Stimulated activated CD4-positive, alpha-beta T cell treated with anti-CD3 and anti-CD28 coated beads, Interleukin-15, amount 100 ng/mL, for 24 hours (primary cell): Measurements from ENCODE around the gene PIF1.
"Not testable (repeated sequence)": the region's sequence is repeated elsewhere in the genome, so short reads cannot be mapped to it uniquely, and the experiment has no call there.

Experiments
- DNase-seq: peaks from one replicate; pipeline ENCODE4 v3.0.0-alpha.2; 2020

Gene PIF1

GRCh38 chr15:64847448-64847847 lies 22.0 kb upstream of the PIF1 start:
- DNase-seq, result no peak

DNA sequence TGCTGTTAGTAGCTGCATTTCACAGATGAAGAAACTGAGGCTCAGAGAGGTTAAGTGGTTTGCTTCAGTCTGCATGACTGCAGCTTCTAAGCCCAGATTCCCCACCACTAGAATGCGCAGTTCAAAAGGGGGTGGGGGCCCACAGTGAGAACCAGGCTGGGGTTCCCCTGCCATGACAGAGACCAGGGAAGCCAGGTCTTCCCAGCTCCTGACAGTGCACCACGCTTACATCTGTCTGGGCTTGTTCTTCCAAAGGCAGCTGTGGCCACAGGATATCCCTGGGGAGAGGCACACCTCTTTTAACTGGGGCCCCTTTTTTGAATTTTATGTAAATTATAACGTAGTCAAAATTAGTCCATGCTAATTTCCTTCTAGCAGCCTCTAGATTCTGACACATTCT lies 21.6 kb upstream of the PIF1 start:
- no peak for DNase-seq

DNA sequence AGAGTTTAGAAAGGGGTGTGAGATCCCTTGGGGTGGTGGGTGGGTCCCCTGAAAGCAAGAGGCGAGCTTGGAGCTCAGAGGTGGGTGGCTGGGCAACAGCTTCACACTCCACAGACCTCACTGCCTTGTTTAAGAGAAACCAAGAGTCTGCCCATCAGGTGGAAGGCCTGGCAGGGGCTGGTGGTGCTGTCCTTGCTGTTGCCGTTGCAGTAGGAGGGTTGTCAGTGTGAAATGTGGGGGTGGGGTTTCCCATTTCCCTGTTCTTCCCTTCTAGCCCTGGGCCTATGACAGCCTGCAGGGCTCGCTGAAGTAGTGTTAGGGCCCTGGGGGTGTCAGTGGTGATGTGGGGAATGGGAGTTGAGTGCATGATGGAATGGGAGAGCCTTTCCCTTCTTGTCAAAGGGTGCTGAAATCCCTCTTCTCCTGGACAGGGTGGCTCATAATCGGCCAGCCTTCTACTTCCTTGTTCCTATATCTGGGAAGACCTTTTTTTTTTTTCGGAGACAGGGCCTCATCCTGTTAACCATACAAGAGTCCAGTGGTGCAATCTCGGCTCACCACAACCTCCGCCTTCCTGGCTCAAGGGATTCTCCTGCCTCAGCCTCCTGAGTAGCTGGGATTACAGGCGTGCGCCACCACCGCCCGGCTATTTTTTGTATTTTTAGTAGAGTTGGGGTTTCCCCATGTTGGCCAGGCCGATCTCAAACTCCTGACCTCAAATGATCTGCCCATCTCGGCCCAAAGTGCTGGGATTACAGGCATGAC lies 20.6 kb upstream of the PIF1 start:
- no peak for DNase-seq

DNA sequence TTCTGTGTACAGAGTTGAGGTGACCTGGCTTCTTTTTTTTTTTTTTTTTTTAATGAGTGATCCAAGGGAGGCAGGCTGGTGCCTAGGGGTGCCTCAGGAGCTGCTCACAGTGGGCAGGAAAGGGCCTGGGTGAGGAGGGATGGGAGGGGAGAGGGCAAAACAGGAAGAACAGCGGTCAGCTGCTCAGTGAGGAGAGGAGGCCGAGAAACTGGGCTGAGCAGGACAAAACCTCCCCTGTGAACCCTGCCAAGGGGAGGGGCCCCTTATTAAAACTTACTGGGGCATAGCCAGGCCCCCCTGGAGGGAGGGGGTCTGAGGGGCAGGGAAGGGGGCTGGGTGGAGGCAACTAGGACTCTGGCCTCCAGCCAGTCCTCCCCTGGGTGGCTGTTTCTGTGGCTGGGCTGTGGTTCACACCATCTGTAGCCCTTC lies 19.8 kb upstream of the PIF1 start:
- no peak for DNase-seq

DNA sequence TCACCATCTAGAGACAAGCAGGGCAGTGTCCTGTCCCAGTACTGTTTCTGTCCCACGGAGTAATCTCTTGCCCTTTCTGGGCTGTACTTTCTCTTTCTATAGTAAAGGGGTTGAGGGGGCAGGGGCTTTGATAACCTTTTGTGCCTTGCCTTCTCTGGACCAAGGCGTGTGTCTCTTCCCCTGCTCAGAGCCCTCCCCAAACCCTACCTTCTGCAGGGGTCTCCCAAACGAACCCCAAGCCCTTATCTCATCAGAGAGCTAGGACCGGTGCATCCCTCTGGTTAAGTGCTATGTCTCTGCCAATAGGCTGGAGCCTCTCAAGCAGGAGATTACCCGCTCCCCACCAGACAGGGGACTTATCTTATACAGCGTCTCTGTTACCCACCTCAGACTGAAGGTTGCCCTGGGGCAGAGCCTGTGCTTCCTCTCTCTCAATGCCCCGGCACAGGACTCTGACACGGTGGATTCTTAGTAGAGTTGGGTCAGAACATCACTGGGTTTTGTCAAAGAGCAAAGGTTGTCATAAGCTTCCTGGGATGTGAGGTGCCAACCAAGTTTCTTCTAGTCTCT lies 19.2 kb upstream of the PIF1 start:
- DNase-seq, result no peak

GRCh38 chr15:64843991-64844390 lies 18.5 kb upstream of the PIF1 start:
- DNase-seq, result no peak

- no peak for DNase-seq
These were observed 17.6 kb upstream of the PIF1 start for GRCh38 chr15:64842986-64843561.

DNA sequence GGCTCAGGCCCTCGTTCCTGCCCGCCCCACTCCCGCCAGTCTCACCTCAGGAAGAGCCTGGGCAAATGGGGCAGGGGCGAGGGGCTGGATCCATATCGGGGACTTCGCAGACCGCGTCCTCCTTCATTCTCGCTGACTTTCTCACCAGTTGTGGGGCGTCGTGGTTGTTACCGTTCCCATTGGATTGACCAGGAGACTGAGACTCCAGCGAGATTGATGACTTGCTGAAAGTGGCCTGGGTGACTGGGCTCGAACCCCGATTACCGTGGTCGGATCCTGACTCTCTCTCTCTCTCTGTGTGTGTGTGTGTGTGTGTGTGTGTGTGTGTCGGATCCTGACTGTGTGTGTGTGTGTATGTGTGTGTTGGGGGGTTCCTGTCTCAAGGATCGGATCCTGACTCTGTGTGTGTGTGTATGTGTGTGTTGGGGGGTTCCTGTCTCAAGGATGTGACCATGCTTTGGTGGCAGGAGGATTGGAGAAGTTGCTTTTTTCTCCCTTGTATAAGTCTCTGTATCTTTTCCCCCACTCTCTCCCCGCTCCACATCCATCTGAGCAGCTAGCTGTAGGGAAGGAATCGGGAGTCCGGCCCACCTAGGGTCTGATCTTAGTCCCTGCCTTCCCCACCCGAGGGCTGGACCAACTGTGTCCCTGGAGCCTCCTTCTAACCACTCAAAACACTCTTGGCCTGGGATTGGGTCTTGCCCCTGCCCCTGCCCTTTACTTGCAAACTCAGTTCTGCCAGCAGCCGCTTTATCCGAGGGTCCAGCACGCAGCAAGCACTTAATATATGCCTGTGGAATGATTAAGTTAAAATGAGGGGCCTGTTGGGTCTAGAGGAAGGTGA lies 16.9 kb upstream of the PIF1 start:
- peak; percentile 41 for DNase-seq

- DNase-seq, result peak; percentile 94
These were observed 16.1 kb upstream of the PIF1 start, which contains the start of gene PLEKHO2 for GRCh38 chr15:64841344-64842095. PLEKHO2 (plus strand) TSS chr15:64841915; CDS start chr15:64842017, 102 bp downstream.

- DNase-seq, result no peak
These were observed 15.6 kb upstream of the PIF1 start for GRCh38 chr15:64841060-64841343.

DNA sequence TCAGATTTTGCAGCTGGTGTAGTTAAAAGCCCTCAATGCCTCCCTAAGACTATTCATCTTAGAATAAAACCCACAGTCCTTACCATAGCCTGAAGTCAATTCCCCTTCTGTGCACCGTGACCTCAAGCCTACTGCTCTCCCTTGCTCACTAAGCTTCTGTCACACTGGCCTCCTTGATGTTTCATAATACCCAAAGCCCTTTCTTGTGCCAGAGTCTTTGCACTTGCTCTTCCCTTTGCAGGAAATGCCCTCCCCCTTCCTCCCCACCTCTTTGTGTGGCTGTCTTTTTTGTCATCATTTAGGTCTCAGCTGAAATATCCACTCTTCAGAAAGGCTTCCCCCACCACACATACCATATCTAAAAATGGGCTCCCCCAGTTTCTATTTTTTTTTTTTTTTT lies 12.1 kb upstream of the PIF1 start:
- DNase-seq, result peak; percentile 28

DNA sequence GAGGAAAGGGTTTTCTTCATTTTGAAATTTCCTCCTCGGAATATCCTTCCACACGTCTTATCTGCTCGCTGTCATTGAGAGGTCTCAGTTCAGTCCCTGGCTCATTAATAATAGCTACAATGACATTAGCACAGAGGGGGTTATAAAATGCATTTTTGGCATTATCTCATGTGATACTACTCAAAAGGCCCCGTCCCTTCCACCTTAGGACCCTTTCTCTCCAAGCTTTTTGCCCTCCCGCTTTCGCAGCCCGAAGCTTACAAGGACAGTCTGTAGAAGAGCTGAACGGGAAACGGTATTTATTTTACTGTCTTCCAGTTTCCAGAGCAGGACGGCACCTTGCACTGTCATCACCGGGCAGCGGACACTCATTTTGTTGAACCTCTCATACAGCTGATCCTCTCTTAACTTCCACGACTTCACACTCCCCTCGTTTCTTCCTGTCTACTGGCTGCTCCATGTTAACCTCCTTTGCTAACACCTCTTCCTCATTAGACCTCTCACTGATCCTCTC lies 10.6 kb upstream of the PIF1 start:
- DNase-seq, result no peak

DNA sequence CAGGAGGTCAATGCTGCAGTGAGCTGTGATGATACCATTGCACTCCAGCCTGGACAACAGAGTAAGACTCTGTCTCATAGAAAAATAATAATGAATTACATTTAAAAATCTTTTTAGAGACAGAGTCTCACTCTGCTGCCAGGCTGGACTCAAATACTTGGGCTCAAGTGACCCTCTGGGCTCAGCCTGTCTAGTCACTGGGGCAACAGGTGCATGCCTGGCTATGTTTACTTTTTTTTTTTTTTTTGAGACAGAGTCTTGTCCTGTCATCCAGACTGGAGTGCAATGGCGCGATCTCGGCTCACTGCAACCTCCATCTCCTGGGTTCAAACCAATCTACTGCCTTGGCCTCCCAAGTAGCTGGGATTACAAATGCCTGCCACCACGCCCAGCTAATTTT lies 8.2 kb upstream of the PIF1 start:
- DNase-seq, result no peak

DNA sequence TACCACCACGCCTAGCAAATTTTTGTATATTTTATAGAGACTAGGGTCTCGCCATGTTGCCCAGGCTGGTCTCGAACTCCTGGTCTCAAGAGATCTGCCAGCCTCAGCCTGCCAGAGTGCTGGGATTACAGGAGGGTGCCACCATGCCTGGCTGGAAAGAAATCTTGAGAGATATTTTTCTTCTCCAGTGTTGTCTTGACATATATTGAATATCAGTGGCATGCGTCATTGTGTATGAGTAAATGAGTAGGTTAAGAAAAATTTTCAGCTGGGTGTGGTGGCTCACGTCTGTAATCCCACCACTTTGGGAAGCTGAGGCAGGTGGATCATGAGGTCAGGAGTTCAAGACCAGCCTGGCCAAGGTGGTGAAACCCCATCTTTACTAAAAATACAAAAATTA lies 3.5 kb upstream of the PIF1 start:
- DNase-seq, result no peak

DNA sequence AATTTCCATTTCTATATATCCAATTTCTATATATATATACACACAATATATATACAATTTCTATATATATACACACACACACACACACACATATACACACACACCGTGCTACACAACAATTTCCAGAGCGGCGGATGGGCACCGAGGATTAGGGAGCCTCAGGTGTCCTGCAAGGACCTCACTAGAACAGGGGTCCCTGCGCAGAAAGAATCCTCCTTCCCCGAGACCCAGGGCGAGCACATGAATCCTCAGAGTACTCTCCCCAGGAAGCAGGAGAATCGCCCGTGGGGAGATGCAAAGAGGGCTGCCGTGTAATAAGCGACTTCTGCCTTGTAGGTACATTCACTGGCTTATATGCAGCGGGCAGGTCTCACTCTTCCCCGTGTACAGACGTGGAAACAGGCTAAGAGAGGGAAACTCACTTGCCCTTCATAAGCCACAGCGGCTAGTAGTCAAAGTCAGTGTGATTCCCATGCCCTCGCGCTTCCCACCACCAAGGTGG lies 467 bp downstream of the PIF1 start:
- DNase-seq, result no peak

- no peak for DNase-seq
These were observed 9.0 kb downstream of the PIF1 start for GRCh38 chr15:64816452-64816851.

DNA sequence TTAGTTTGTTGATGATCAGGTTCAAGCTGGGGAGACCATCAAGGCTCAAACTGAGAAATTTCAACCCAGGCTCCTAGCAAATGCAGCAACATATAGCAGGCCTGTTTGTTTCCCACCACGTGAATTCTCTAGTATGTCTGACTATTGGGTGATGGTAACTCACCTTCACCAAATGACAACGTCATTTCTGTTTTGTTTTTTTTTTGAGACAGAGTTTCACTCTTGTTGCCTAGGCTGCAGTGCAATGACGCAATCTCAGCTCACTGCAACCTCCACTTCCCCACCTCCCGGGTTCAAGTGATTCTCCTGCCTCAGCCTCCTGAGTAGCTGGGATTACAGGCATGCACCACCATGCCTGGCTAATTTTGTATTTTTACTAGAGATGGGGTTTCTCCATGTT lies 10.5 kb downstream of the PIF1 start:
- DNase-seq, result not testable (repeated sequence)

GRCh38 chr15:64814283-64814682 lies 11.2 kb downstream of the PIF1 start:
- not testable (repeated sequence) for DNase-seq

DNA sequence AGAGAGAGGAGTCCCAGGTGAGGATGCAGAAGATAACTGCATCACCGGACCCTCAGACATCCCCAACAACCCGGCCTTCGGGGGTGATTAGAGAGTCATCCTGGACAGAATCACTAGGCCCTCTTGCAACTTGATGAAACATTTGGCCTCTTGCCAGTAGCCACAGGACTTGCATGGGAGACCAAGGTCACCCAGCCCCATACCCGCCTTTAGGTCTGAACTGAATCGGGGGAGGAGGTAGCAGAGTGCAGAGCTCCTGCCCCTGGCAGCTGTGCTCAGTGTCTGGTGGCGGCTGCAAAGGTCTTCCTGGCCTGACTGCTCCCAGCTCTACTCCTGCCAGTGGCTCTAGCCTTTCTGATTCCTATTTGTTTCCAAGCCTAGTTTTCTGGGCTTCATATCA lies 12.4 kb downstream of the PIF1 start:
- DNase-seq, result no peak

- DNase-seq, result no peak
These were observed 14.7 kb downstream of the PIF1 start for GRCh38 chr15:64810497-64811326.
